Activated T-helper 9 cell treated with anti-CD3 and anti-CD28 coated beads, Interleukin-2, amount 50 U/mL, for 16 hours (primary cell): ENCODE measurements around the gene NINL.
"Not testable (repeated sequence)": the region's sequence is repeated elsewhere in the genome, so short reads cannot be mapped to it uniquely, and the experiment has no call there.

ENCODE experiments used
- DNase-seq: peaks from one replicate; pipeline ENCODE4 v3.0.0-alpha.2; 2020; ENCODE audit warnings: low read depth

The NINL gene

GRCh38 chr20:25584905-25585704 lies at the start of gene NINL:
Gene NINL, minus strand, starts transcription at chr20:25585531. Its CDS starts 58,944 bp downstream, at chr20:25526587.
- DNase-seq, result peak; percentile 15

- no peak for DNase-seq
These were observed 47.8 kb upstream of the NINL start for GRCh38 chr20:25632940-25633790.

- DNase-seq, result not testable (repeated sequence)
These were observed 45.3 kb upstream of the NINL start for GRCh38 chr20:25630615-25631014.

GRCh38 chr20:25629816-25630499 lies 44.6 kb upstream of the NINL start:
- DNase-seq, result no peak

GRCh38 chr20:25626779-25627178 lies 41.4 kb upstream of the NINL start:
- DNase-seq, result no peak

GRCh38 chr20:25624500-25624939 lies 39.2 kb upstream of the NINL start:
- DNase-seq, result no peak

- DNase-seq, result peak; percentile 76
These were observed 38.6 kb upstream of the NINL start, which contains the start of gene NANP for GRCh38 chr20:25623736-25624499. Gene NANP, minus strand, starts transcription at chr20:25624014. Its CDS starts 66 bp downstream, at chr20:25623948.

GRCh38 chr20:25623225-25623735 lies 37.9 kb upstream of the NINL start:
- DNase-seq, result peak; percentile 10

- DNase-seq, result no peak
These were observed 37.3 kb upstream of the NINL start for GRCh38 chr20:25622450-25623224.

- DNase-seq, result no peak
These were observed 36.7 kb upstream of the NINL start for GRCh38 chr20:25622049-25622448.

- no peak for DNase-seq
These were observed 34.2 kb upstream of the NINL start for GRCh38 chr20:25619514-25619913.

- no peak for DNase-seq
These were observed 23.4 kb upstream of the NINL start for GRCh38 chr20:25608774-25609173.

GRCh38 chr20:25606094-25606695 lies 20.9 kb upstream of the NINL start:
- DNase-seq, result no peak

- no peak for DNase-seq
These were observed 19.8 kb upstream of the NINL start for GRCh38 chr20:25605148-25605547.

- DNase-seq, result no peak
These were observed 19.3 kb upstream of the NINL start for GRCh38 chr20:25604611-25605010.

- not testable (repeated sequence) for DNase-seq
These were observed 17.6 kb upstream of the NINL start for GRCh38 chr20:25602914-25603309.

- not testable (repeated sequence) for DNase-seq
These were observed 17.0 kb upstream of the NINL start for GRCh38 chr20:25602191-25602913.

- DNase-seq, result no peak
These were observed 16.3 kb upstream of the NINL start for GRCh38 chr20:25601659-25602058.

- DNase-seq, result no peak
These were observed 15.3 kb upstream of the NINL start for GRCh38 chr20:25600632-25601031.
